Measurements from ENCODE around the gene TAC1.
A peak's percentile ranks its signal among the peaks of the same experiment; 100 is the strongest.

TAC1 gene, protein sequence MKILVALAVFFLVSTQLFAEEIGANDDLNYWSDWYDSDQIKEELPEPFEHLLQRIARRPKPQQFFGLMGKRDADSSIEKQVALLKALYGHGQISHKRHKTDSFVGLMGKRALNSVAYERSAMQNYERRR

DNA sequence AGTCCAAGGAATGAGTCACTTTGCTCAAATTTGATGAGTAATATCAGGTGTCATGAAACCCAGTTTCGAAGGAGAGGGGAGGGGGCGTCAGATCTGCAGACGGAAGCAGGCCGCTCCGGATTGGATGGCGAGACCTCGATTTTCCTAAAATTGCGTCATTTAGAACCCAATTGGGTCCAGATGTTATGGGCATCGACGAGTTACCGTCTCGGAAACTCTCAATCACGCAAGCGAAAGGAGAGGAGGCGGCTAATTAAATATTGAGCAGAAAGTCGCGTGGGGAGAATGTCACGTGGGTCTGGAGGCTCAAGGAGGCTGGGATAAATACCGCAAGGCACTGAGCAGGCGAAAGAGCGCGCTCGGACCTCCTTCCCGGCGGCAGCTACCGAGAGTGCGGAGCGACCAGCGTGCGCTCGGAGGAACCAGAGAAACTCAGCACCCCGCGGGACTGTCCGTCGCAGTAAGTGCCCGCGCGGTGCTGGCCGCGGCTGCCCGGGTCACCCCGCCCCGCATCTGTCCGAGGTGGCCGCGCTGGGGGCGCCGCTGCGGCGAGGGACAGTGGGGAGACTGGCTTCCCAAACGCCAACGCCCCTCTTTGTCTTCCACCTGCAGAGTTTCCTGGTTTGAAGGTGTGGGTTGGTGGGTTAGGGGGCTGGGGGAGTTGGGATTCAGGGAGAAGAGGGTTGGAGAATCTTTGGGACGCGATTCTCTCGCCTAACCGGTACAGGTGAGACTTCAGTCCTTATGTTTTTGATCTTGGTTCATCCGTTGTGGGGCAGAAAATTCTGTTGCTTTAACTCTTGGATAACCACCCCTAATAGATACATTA, at the start of gene TAC1:
Gene TAC1, plus strand, starts transcription at position 351 of the 829 bp plus-strand sequence. CDS start 527 bp downstream, outside the sequence.
- peaks cover 18% of the 10 kb centered on the region for H3K4me1 Mint-ChIP-seq
- no peaks in the 10 kb centered on the region for H3K9me3 Mint-ChIP-seq
- H3K27me3 Mint-ChIP-seq, result peaks cover 47% of the 10 kb centered on the region
- H3K4me3 Mint-ChIP-seq, result peak within 1 kb of the TSS; percentile 9
- H3K27ac Mint-ChIP-seq, result no peak within 1 kb of the TSS
- H3K36me3 Mint-ChIP-seq, result no peaks in the 10 kb centered on the region

DNA sequence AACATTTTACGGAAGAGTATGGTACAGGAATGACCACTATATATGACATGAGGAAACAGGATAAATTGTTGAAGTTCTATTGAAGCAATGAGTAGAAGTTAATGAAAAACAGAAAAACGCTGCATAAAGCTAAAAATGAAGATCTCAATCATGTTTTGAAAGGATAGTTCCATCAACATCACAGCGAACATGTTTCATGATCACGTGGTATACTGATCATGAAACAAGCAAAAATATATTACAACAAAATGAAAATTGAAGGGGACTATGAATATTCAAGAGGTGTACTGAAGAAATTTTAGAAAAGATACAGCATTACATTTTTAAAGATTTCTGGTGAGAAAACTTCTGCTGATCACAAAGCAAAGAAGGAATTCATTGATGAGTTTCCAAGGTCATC, 45.9 kb upstream of the TAC1 start:
- Mint-ChIP-seq H3K4me1 (no peaks in the 10 kb centered on the region), H3K27me3 (no peaks in the 10 kb centered on the region), H3K4me3 (no peak overlapping the region), H3K36me3 (no peaks in the 10 kb centered on the region), H3K9me3 (no peaks in the 10 kb centered on the region), H3K27ac (no peak overlapping the region)

DNA sequence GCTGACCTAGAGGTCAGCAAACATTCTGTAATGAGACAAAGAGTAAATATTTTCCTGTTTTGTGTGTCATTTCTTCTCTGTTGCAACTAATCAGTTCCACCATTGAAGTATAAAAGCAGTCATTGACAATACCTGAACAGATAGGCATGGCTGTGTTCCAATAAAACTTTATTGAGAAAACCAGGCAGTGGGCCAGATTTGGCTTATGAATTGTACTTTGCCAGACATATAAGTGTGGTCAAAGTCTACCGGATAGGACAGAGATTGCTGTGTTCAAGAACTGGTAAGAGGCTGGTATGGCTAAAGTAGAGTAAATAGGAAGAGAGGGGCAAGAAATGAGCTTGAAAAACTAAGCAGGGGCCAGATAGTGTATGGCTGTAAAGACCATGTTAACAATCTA, 38.3 kb upstream of the TAC1 start:
- H3K36me3 Mint-ChIP-seq, result no peaks in the 10 kb centered on the region

DNA sequence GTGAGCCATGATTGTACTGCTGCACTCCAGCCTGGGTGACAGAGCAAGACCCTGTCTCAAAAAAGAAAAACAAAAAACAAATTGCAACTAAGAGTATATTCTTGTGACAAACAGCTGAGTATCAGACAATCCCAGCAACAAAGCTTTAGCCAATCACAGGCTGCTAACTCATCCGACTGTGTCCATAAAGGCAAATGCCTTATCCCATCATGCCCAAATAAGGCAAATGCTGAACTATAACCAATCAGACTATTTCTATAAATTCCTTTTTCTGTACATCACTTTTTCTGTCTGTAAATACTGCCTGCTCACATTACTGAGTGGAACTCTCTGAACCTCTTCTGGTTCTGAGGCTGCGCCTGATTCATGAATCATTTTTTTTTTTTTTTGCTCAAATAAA, 37.5 kb upstream of the TAC1 start:
- Mint-ChIP-seq H3K27me3 (peaks cover 8% of the 10 kb centered on the region), H3K4me1 (no peaks in the 10 kb centered on the region), H3K36me3 (no peaks in the 10 kb centered on the region), H3K27ac (no peak overlapping the region), H3K9me3 (peaks cover 16% of the 10 kb centered on the region), H3K4me3 (no peak overlapping the region)

More for the DNA sequence above, 38.3 kb upstream of the TAC1 start:
- Mint-ChIP-seq H3K4me3 (no peak overlapping the region), H3K27ac (no peak overlapping the region), H3K4me1 (no peaks in the 10 kb centered on the region), H3K9me3 (peaks cover 10% of the 10 kb centered on the region), H3K27me3 (peaks cover 7% of the 10 kb centered on the region)

DNA sequence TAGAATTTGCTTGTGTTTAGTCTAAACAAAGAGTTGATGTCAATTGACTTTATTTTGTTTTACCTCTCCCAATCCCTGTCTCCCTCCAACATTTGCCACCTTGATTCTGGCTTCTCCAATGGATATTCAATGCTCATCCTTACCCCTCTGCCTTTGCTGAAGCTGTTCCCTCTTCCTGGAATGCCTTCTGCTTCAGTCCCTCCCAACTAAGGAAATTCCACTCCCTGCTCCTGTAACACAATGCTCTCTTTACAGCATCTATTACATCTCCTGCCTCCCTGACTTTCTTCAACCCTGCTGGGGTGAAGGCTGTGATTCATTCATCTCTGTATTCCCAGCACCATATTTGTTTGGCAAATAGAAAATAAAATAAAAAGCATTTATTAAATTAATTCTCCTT, 34.5 kb upstream of the TAC1 start:
- Mint-ChIP-seq H3K27ac (no peak overlapping the region), H3K36me3 (no peaks in the 10 kb centered on the region), H3K9me3 (peaks cover 16% of the 10 kb centered on the region), H3K27me3 (peaks cover 11% of the 10 kb centered on the region), H3K4me3 (no peak overlapping the region), H3K4me1 (no peaks in the 10 kb centered on the region)

DNA sequence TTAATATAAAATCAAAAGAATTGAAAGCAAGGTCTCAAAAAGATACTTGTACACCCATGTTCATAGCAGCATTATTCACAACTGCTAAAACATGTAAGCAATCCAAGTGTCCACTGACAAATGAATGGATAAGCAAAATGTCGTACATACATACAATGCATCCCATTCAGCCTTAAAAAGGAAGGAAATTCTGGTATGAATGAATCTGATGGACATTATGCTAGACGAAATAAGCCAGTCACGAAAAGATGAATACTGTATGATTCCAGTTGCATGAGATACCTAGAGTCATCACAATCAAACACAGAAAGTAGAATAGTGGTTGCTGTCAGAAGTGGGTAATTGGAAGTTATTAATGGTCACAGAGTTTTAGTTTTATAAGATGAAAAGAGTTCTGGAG, 9.5 kb upstream of the TAC1 start:
- Mint-ChIP-seq H3K9me3 (peaks cover 5% of the 10 kb centered on the region), H3K4me3 (no peak overlapping the region), H3K27me3 (peaks cover 3% of the 10 kb centered on the region), H3K36me3 (no peaks in the 10 kb centered on the region), H3K27ac (no peak overlapping the region), H3K4me1 (no peaks in the 10 kb centered on the region)

DNA sequence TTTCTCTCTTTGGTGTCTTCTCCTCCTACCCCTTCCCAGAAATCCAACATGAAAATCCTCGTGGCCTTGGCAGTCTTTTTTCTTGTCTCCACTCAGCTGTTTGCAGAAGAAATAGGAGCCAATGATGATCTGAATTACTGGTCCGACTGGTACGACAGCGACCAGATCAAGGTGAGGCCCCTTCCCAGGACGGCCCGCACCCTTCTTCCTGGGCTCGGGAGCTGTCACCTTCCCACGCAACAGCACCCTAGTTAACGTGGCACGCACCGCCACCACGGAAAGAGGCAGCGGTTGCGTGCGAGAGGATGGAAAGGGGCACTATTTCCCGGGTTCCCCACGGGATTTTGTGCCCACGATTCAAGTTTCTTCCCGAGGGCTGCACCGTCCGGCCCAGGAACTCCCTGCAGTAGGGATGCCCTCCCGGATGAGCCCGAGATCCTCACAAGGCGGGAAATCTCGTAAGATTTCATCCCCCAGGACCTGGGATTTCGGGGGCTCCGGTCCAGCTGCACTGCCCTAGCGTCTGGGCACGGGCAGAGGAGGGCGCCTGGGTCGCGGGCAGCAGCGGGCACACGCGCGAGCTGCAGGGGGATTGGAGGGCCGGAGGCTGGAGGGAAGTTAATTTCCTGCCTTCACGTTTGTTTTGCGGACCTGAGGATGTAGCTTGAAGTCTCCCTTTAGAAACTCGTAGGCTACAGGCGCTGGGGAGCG, 834 bp downstream of the TAC1 start:
- Mint-ChIP-seq H3K27me3 (peaks cover 47% of the 10 kb centered on the region), H3K4me1 (peaks cover 18% of the 10 kb centered on the region), H3K4me3 (peak overlapping the region; percentile 36), H3K9me3 (no peaks in the 10 kb centered on the region), H3K36me3 (no peaks in the 10 kb centered on the region), H3K27ac (no peak overlapping the region)

DNA sequence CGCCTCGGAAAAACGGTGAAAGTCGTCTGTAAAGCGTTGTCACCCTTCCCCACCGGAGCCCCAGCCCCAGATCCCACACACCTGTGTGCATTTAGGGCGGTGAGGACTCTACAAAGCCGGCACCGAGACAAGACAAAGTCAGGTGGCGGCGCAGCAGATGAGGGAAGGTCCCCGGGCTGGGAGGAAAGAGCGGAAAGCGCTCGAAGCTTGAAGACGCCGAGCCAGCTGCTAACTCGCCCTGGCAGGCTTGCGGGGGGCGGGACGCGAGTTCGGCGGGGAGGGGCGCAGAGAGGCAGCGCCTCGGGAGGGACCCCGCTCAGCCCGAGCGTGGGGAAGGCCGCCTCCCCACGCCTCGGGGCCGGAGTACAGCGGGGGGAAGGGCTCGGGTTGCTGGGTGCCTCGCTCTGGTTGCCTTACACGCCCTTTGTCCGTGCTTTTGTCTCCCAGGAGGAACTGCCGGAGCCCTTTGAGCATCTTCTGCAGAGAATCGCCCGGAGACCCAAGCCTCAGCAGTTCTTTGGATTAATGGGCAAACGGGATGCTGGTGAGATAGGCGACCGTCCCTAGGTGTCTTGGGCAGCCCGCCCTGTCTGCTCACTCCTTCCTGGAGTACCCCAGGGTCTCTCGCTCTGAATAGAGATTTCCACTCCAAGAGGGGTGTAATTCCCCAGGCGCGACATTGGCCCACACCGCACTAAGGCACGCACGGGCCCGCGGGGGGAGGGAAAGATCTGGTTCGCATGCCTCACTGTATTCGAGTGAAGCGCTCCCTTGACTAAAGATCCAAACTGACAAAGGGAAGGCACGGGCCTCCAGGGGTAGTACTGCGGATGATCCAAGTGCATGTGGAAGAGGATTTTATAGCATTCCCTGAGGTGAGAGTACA, 1.6 kb downstream of the TAC1 start:
- Mint-ChIP-seq H3K4me1 (peaks cover 18% of the 10 kb centered on the region), H3K36me3 (no peaks in the 10 kb centered on the region), H3K27me3 (peaks cover 47% of the 10 kb centered on the region), H3K27ac (no peak overlapping the region), H3K9me3 (no peaks in the 10 kb centered on the region), H3K4me3 (peak overlapping the region; percentile 36)

DNA sequence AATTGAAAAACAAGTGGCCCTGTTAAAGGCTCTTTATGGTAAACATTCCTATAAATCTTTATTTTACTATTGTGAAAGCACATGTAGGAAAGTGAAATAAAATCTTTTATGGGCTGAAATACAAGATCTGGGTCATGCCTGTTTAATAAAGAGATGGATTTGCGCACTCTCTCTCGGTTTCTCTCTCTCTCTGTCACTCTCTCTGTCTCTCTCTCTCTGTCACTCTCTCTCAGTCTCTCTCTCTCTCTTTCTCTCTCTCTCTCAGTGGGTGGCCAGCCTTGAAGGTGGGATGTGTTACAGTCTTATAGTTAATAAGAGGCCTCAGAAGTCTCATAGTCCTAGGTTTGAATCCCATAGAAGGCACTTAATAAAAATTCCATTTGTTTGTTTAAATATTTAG, 2.4 kb downstream of the TAC1 start:
- Mint-ChIP-seq H3K36me3 (no peaks in the 10 kb centered on the region), H3K27me3 (peaks cover 48% of the 10 kb centered on the region), H3K4me3 (no peak overlapping the region), H3K27ac (no peak overlapping the region), H3K9me3 (no peaks in the 10 kb centered on the region), H3K4me1 (peaks cover 18% of the 10 kb centered on the region)

DNA sequence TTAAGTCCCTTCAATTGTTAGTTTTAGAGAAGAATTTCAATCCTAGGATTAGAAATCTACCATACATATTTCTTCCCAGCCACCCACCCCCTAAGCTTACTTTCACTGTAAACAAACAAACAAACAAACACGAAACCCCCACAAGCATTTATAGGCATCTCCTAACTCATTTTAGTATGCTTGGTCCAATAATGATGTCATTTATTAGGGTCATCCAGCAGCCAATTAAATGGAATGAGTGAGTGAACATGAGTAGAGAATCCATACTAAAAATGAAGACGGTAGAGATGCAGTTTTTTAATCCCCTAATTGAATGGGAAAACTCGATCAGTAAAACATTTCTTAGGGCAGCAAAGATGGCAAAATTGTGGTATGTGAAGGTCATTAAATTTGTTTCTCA, 3.2 kb downstream of the TAC1 start:
- Mint-ChIP-seq H3K27ac (no peak overlapping the region), H3K27me3 (peaks cover 46% of the 10 kb centered on the region), H3K4me1 (peaks cover 18% of the 10 kb centered on the region), H3K4me3 (no peak overlapping the region), H3K9me3 (no peaks in the 10 kb centered on the region), H3K36me3 (no peaks in the 10 kb centered on the region)

DNA sequence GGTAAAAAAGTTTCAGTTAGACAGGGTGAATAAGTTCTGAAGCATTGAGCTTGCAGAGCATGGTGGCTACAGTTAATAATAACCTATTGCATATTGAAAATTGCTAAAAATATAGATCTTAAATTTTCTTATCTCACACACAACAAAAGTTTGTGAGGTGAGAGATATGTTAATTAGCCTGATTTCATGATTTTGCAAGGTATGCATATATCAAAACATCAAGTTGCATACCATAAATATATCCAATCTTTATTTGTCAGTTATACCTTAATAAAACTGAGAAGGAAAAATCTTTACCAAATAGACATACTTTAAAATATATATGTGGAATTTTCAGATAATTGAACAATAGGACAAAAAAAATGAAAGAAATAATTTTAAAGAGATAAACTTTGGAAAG, 16.6 kb downstream of the TAC1 start:
- Mint-ChIP-seq H3K4me3 (no peak overlapping the region), H3K27me3 (peaks cover 16% of the 10 kb centered on the region), H3K36me3 (no peaks in the 10 kb centered on the region), H3K27ac (no peak overlapping the region), H3K9me3 (no peaks in the 10 kb centered on the region), H3K4me1 (no peaks in the 10 kb centered on the region)

DNA sequence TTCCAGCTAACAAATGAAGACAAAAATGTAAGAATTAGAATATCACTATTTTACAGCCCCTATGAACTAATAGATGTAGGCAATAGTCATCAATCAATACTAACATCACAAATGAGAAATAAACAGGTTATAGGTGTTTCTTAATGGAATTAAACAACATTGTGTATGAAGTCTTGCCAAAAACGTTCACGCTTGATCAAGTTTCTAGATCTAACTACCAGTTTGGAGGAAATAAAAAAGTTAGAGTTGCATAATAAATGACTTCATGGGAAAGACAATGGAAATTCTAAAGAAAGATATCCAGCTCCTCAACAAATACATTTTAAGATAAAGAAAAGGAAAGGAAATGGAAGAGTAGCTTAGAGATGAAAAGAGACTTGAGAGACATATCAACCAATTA, 19.7 kb downstream of the TAC1 start:
- H3K4me3 Mint-ChIP-seq, result no peak overlapping the region
- H3K9me3 Mint-ChIP-seq, result no peaks in the 10 kb centered on the region
- no peak overlapping the region for H3K27ac Mint-ChIP-seq
- H3K36me3 Mint-ChIP-seq, result no peaks in the 10 kb centered on the region
- H3K4me1 Mint-ChIP-seq, result no peaks in the 10 kb centered on the region
- H3K27me3 Mint-ChIP-seq, result peaks cover 6% of the 10 kb centered on the region

DNA sequence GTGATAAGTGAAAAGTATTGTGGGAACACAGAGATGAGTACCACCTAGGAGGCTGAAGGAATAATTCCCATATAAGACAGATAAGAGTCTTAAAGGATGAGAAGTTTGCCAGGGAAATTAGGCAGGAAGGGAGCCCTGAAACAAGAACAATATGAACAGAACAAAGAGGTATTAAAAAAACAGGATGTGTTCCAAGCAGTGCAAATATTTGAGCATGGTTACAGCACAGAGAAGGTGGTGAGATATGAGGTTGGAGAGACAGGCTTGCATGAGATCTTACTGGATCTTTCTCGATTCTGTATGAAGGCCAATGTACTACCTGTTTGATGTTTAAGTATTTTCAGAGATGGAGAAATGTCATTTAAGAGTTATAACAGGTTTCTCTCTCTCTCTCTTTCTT, 20.3 kb downstream of the TAC1 start:
- H3K9me3 Mint-ChIP-seq, result no peaks in the 10 kb centered on the region
- H3K27me3 Mint-ChIP-seq, result peaks cover 4% of the 10 kb centered on the region
- H3K36me3 Mint-ChIP-seq, result no peaks in the 10 kb centered on the region
- no peaks in the 10 kb centered on the region for H3K4me1 Mint-ChIP-seq
- no peak overlapping the region for H3K4me3 Mint-ChIP-seq
- H3K27ac Mint-ChIP-seq, result no peak overlapping the region

DNA sequence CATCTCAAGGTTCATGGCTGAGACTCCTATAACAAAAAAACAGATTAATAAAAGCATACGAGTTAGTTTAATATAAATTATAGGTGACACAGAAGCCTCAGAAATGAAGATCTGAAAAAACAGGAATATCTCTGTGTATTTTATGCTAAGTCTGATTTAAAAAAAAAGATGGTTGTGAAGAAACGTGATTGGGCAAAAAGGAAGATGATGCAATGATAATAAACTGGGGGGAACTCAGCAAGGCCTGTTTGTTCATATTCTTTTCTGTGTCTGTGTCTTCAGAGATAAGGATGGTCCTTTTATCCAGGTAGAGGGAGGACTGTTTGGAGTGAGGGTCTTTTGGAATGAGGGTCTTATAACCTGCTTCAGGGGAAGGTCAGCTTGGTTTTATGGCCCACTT, 25.9 kb downstream of the TAC1 start:
- Mint-ChIP-seq H3K27ac (no peak overlapping the region), H3K27me3 (peaks cover 2% of the 10 kb centered on the region), H3K36me3 (no peaks in the 10 kb centered on the region), H3K4me3 (no peak overlapping the region), H3K4me1 (no peaks in the 10 kb centered on the region), H3K9me3 (no peaks in the 10 kb centered on the region)

DNA sequence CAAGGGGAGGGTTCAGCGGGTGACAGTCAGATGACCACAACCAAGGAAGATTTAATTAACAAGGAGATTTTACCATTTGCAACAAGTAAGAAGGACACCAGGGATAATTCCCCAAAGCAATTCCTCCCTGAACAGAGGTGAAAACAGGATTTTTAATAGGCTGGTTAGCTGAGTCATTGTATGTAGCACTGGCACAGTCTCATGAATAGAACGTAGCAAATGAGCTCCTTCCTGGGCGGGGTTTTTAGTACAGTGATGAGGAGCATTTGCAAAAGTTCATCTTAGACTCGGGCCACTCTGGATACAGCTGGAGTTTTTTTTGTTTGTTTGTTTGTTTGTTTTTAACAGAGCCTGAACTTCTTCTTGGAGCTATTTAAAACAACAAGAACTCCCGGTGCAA, 39.0 kb downstream of the TAC1 start:
- Mint-ChIP-seq H3K4me3 (no peak overlapping the region), H3K36me3 (no peaks in the 10 kb centered on the region), H3K4me1 (no peaks in the 10 kb centered on the region), H3K27me3 (no peaks in the 10 kb centered on the region), H3K27ac (no peak overlapping the region), H3K9me3 (no peaks in the 10 kb centered on the region)

All from activated naive CD4-positive, alpha-beta T cell treated with anti-CD3 and anti-CD28 coated beads, Interleukin-2, amount 50 U/mL, for 24 hours (primary cell).